Psoas muscle (tissue), 8 donors: ENCODE measurements around the gene DCP2. TPM values are rescaled to one million over a fixed set of nuclear protein-coding genes. Genes with fewer than 3 reads are reported as not detected.

ENCODE experiments used
- ATAC-seq, 4 donors: fragments of 200-7000 bp; cut with Tn5 transposase; one replicate each; pipeline ENCODE4 v1.9.1; 2020; ENCODE audit warnings: moderate library complexity in 3 of 4, mild to moderate bottlenecking in 2 of 4
- DNase-seq, 2 donors: peaks; one replicate each; pipeline ENCODE4 v3.0.0-alpha.2; 2020
- H3K27ac ChIP-seq: fragments of 200-600 bp; one replicate; pipeline ENCODE4 v1.8.0; 2022
- H3K27me3 ChIP-seq, 3 donors: fragments of 200-600 bp in 1 of 3; one replicate each; pipeline versions ENCODE4 v1.6.1 to v1.8.0; 2013 to 2022; ENCODE audit warnings: low read length in 2 of 3, mild to moderate bottlenecking in 2 of 3, moderate library complexity in 1 of 3; ENCODE audit not compliant: insufficient read depth in 3 of 3
- H3K36me3 ChIP-seq, 2 donors: fragments of 200-600 bp in 1 of 2; one replicate each; pipeline versions ENCODE4 v1.6.1 to v1.8.0; 2013 to 2022; ENCODE audit warnings: low read depth in 1 of 2, mild to moderate bottlenecking in 1 of 2, moderate library complexity in 1 of 2; ENCODE audit not compliant: insufficient read depth in 1 of 2
- H3K4me1 ChIP-seq: fragments of 200-600 bp; one replicate; pipeline ENCODE4 v1.8.0; 2022
- H3K4me3 ChIP-seq: fragments of 200-600 bp; one replicate; pipeline ENCODE4 v1.8.0; 2022; ENCODE audit warnings: mild to moderate bottlenecking
- H3K9me3 ChIP-seq: fragments of 200-600 bp; one replicate; pipeline ENCODE4 v1.8.0; 2022
- CTCF ChIP-seq: fragments of 200-600 bp; IDR thresholded peaks from one replicate; pipeline ENCODE4 v1.8.0; 2022; ENCODE audit warnings: antibody characterized with exemption
- WGBS, 3 donors: extraction: QIAGEN DNeasy Blood & Tissue Kit; methylation state at CpG; one replicate each; pipeline versions ENCODE4 v1.1.6 to v1.1.7; 2013; 5-methylcytosine and 5-hydroxymethylcytosine counted together
- intact Hi-C, 2 donors: fragments of 100-400 bp; cut with DNase I; formaldehyde crosslinking; loops; one replicate each; pipeline versions ENCODE4 v1.11.0 to v1.14.2; 2022
- polyA plus RNA-seq, 3 donors: library from polyadenylated mRNA; stranded (reverse); fragments of 200-250 nt; gene quantifications; one replicate each; pipeline ENCODE4 v1.2.3, GENCODE V29; 2013
- total RNA-seq, 4 donors: library from RNA; stranded (reverse); fragmentation: NEBNext Ultra II Directional in 2 of 4; extraction: Animal tissue kit (Norgen Biotek cat#: 25700) in 2 of 4; gene quantifications; one replicate each; pipeline versions ENCODE4 v1.2.1 to v1.2.4, GENCODE V29; 2021 to 2023
- donor health status: healthy with polysubstance abuse.
- donor health status: DM: no; HTN: no; CAD: no; lungs with moderate emphysema.
- donor health status: Bipolar disorder and iron deficiency.
- donor health status: healthy.
- donor health status: DM: yes; HTN: yes; CAD: no.
- donor health status: DM: no; HTN: no; CAD: no.
- donor health status: DM: no; HTN: no; CAD: no.
- donor health status: DM: yes; HTN: yes; CAD: no.

Gene DCP2
- total and polyA plus RNA-seq, 7 donors, result 4.0 to 41.7 (median 20.2) TPM

DNA sequence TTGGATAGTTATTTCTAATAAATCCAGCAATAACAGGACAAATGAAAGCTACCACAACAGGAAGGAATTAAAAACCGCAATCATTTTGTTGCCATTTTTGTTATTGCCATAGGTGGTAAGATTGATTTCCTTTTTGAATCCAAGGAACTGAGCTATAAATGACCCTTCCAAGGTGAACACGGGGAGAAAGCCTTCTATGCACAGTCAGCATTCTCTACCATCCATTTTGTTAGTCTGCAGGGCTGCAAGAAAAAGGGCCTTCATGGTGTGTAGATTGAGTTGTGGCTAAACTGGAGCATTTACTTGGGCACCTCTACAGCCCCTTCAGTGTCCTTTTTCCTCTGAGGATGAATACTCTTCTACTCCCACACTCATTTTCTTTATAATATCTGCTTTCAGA, 35.9 kb upstream of the DCP2 start:
- no peaks in the 10 kb centered on the region for H3K36me3 ChIP-seq
- no peak for TF ChIP-seq CTCF
- H3K9me3 ChIP-seq, result no peaks in the 10 kb centered on the region
- ATAC-seq (no peak), DNase-seq (no peak)
- no peaks in the 10 kb centered on the region for H3K27me3 ChIP-seq
- no peaks in the 10 kb centered on the region for H3K4me1 ChIP-seq
- no peak overlapping the region for H3K27ac ChIP-seq
- intact Hi-C loops, result no loop called here
- H3K4me3 ChIP-seq, result no peak overlapping the region
- 58 to 66% (median 63%) methylated on average over 2 of the region's 2 CpGs for WGBS, 3 donors

DNA sequence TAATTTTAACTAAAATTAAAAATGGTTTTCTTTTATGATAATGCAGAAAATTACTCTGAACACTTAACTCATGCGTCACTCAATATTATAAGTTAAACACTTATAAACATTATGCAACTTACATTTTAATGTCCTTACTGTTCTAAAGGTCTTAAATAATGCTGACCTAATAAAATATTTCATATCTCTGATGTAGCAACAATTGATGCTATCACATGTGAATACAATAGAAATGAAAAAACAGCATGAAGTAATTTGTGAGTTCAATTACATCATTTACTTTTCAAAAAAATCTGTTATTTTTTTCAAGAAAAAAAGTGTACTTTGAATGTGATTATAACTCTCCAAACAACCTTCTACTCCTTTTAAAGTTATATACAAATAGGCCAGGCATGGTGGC, 28.1 kb upstream of the DCP2 start:
- Histone ChIP-seq H3K36me3 (no peaks in the 10 kb centered on the region), H3K4me3 (no peak overlapping the region), H3K27me3 (no peaks in the 10 kb centered on the region), H3K4me1 (no peaks in the 10 kb centered on the region), H3K9me3 (no peaks in the 10 kb centered on the region), H3K27ac (no peak overlapping the region)
- 89 to 100% (median 97%) methylated on average over 1 of the region's 1 CpG for WGBS, 3 donors
- DNase-seq (no peak), ATAC-seq (no peak)
- intact Hi-C loops, result no loop called here
- TF ChIP-seq CTCF, result no peak

GRCh38 chr5:112951124-112951702, 25.4 kb upstream of the DCP2 start:
- no peaks in the 10 kb centered on the region for H3K9me3 ChIP-seq
- TF ChIP-seq CTCF, result no peak
- no peak overlapping the region for H3K4me3 ChIP-seq
- intact Hi-C loops, result no loop called here
- no peak overlapping the region for H3K27ac ChIP-seq
- H3K27me3 ChIP-seq, result no peaks in the 10 kb centered on the region
- H3K36me3 ChIP-seq, result no peaks in the 10 kb centered on the region
- no peaks in the 10 kb centered on the region for H3K4me1 ChIP-seq
- WGBS, 3 donors, result 79 to 85% (median 81%) methylated on average over 12 of the region's 12 CpGs
- DNase-seq, result no peak
- no peak for ATAC-seq

- WGBS, 3 donors, result 43 to 67% (median 45%) methylated on average over 3 of the region's 3 CpGs
- no peak for ATAC-seq
- no peak overlapping the region for H3K4me3 ChIP-seq
- intact Hi-C loops, result loop anchor here in 1 of 2 donors (5.0 kb wide), 1 partner anchor 34 kb away; the partner anchor contains the start of gene REEP5
- H3K9me3 ChIP-seq, result no peaks in the 10 kb centered on the region
- peaks cover 30% of the 10 kb centered on the region for H3K4me1 ChIP-seq
- TF ChIP-seq CTCF, result no peak
- no peaks in the 10 kb centered on the region for H3K36me3 ChIP-seq
- H3K27me3 ChIP-seq, result no peaks in the 10 kb centered on the region
- no peak overlapping the region for H3K27ac ChIP-seq
- DNase-seq, result no peak
Measured at GRCh38 chr5:112956606-112957005, 20.0 kb upstream of the DCP2 start.
